ENCODE data around the gene AKT2.

AKT2 gene

GRCh38 chr19:40243181-40243580 is 42.0 kb downstream of the AKT2 start:
- Histone ChIP-seq H3K9me3 (ENCODE audit: severe bottlenecking) (no peaks in the 10 kb centered on the region), H3K27ac (ENCODE audit: poor library complexity, severe bottlenecking) (no peak overlapping the region), H3K4me1 (ENCODE audit: insufficient read depth, poor library complexity, severe bottlenecking) (no peaks in the 10 kb centered on the region), H3K36me3 (ENCODE audit: low read depth) (peaks cover 17% of the 10 kb centered on the region), H3K4me3 (ENCODE audit: severe bottlenecking) (no peak overlapping the region), H3K27me3 (ENCODE audit: insufficient read depth, poor library complexity, severe bottlenecking) (no peaks in the 10 kb centered on the region)
- no peak for ATAC-seq (ENCODE audit: low read depth)
- TF ChIP-seq, protein P1, sequence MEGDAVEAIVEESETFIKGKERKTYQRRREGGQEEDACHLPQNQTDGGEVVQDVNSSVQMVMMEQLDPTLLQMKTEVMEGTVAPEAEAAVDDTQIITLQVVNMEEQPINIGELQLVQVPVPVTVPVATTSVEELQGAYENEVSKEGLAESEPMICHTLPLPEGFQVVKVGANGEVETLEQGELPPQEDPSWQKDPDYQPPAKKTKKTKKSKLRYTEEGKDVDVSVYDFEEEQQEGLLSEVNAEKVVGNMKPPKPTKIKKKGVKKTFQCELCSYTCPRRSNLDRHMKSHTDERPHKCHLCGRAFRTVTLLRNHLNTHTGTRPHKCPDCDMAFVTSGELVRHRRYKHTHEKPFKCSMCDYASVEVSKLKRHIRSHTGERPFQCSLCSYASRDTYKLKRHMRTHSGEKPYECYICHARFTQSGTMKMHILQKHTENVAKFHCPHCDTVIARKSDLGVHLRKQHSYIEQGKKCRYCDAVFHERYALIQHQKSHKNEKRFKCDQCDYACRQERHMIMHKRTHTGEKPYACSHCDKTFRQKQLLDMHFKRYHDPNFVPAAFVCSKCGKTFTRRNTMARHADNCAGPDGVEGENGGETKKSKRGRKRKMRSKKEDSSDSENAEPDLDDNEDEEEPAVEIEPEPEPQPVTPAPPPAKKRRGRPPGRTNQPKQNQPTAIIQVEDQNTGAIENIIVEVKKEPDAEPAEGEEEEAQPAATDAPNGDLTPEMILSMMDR (IDR thresholded peaks at IDR 0.05; ENCODE audit: poor library complexity, severe bottlenecking) = no peak
- no peak for DNase-seq (ENCODE audit: low spot score)

- H3K4me1 ChIP-seq (ENCODE audit: insufficient read depth, poor library complexity, severe bottlenecking) = no peaks in the 10 kb centered on the region
- no peak overlapping the region for H3K4me3 ChIP-seq (ENCODE audit: severe bottlenecking)
- peaks cover 17% of the 10 kb centered on the region for H3K36me3 ChIP-seq (ENCODE audit: low read depth)
- no peaks in the 10 kb centered on the region for H3K27me3 ChIP-seq (ENCODE audit: insufficient read depth, poor library complexity, severe bottlenecking)
- H3K27ac ChIP-seq (ENCODE audit: poor library complexity, severe bottlenecking) = no peak overlapping the region
- ATAC-seq (ENCODE audit: low read depth) (no peak), DNase-seq (ENCODE audit: low spot score) (peak; percentile 52)
- H3K9me3 ChIP-seq (ENCODE audit: severe bottlenecking) = no peaks in the 10 kb centered on the region
- TF ChIP-seq, protein P1 (IDR thresholded peaks at IDR 0.05; ENCODE audit: poor library complexity, severe bottlenecking) = no peak
Observed at GRCh38 chr19:40242480-40242879, 42.7 kb downstream of the AKT2 start.

DNA sequence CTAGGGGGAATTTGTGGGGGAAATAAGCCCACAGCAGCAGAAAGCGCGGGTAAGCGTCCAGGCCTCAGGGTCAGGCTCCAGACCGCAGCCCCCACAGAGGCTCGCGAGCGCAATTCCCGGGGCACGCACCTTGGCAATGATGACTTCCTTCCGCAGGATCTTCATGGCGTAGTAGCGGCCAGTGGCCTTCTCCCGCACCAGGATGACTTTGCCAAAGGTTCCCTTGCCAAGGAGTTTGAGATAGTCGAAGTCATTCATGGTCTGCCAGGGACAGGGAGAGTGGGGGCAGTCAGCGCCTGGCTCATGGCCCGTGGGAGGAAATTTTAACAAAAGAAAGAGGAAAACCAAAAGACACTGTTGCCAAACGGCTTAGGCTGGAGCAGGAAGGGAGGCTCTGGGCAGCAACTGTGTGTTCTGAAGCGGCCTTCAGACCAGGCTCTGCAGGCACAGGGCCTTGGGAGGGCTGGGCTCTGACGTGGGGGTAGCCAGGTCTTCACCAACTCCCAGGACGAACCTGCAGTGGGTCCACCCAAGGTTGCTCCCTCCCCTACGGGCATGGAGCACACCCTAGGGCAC is 43.2 kb downstream of the AKT2 start:
- no peaks in the 10 kb centered on the region for H3K4me1 ChIP-seq (ENCODE audit: insufficient read depth, poor library complexity, severe bottlenecking)
- no peak overlapping the region for H3K4me3 ChIP-seq (ENCODE audit: severe bottlenecking)
- no peaks in the 10 kb centered on the region for H3K27me3 ChIP-seq (ENCODE audit: insufficient read depth, poor library complexity, severe bottlenecking)
- ATAC-seq (ENCODE audit: low read depth) (no peak), DNase-seq (ENCODE audit: low spot score) (peak; percentile 51)
- H3K36me3 ChIP-seq (ENCODE audit: low read depth) = peaks cover 22% of the 10 kb centered on the region
- H3K9me3 ChIP-seq (ENCODE audit: severe bottlenecking) = no peaks in the 10 kb centered on the region
- no peak overlapping the region for H3K27ac ChIP-seq (ENCODE audit: poor library complexity, severe bottlenecking)
- TF ChIP-seq, protein P1 (IDR thresholded peaks at IDR 0.05; ENCODE audit: poor library complexity, severe bottlenecking) = no peak

- H3K4me1 ChIP-seq (ENCODE audit: insufficient read depth, poor library complexity, severe bottlenecking) = no peaks in the 10 kb centered on the region
- TF ChIP-seq, protein P1 (IDR thresholded peaks at IDR 0.05; ENCODE audit: poor library complexity, severe bottlenecking) = no peak
- peaks cover 27% of the 10 kb centered on the region for H3K36me3 ChIP-seq (ENCODE audit: low read depth)
- no peak overlapping the region for H3K4me3 ChIP-seq (ENCODE audit: severe bottlenecking)
- DNase-seq (ENCODE audit: low spot score) = no peak
- no peak overlapping the region for H3K27ac ChIP-seq (ENCODE audit: poor library complexity, severe bottlenecking)
- ATAC-seq (ENCODE audit: low read depth) = no peak
- no peaks in the 10 kb centered on the region for H3K9me3 ChIP-seq (ENCODE audit: severe bottlenecking)
- H3K27me3 ChIP-seq (ENCODE audit: insufficient read depth, poor library complexity, severe bottlenecking) = no peaks in the 10 kb centered on the region
Observed at GRCh38 chr19:40241125-40241808, 43.9 kb downstream of the AKT2 start.

DNA sequence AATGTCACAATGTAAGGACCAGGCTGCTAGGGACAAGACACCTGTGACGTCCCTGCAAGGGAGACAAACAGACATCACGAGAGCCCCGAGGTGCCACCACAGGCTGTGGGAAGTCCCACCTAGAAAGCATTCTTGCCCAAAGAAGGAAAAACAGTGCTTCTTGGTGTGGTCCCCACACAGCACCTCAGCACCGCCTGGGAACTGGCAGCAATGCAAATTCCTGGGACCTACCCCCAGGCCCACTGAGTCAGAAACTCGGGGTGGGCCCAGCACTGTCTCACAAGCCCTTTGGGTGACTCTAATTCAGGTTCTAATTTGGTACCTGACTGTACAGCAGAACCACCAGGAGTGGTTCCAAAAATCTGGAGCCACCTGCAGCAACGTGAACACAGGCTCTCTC is 44.8 kb downstream of the AKT2 start:
- Histone ChIP-seq H3K9me3 (ENCODE audit: severe bottlenecking) (no peaks in the 10 kb centered on the region), H3K4me3 (ENCODE audit: severe bottlenecking) (no peak overlapping the region), H3K27ac (ENCODE audit: poor library complexity, severe bottlenecking) (no peak overlapping the region), H3K4me1 (ENCODE audit: insufficient read depth, poor library complexity, severe bottlenecking) (no peaks in the 10 kb centered on the region), H3K36me3 (ENCODE audit: low read depth) (peaks cover 36% of the 10 kb centered on the region), H3K27me3 (ENCODE audit: insufficient read depth, poor library complexity, severe bottlenecking) (no peaks in the 10 kb centered on the region)
- TF ChIP-seq, protein P1 (IDR thresholded peaks at IDR 0.05; ENCODE audit: poor library complexity, severe bottlenecking) = no peak
- DNase-seq (ENCODE audit: low spot score) = no peak
- ATAC-seq (ENCODE audit: low read depth) = no peak
